Upper lobe of left lung (tissue), 4 donors: ENCODE measurements around the gene CD80.

Source experiments
- EP300 ChIP-seq, 4 donors: sonication (generic); formaldehyde crosslinking; IDR thresholded peaks; one replicate each; pipeline ENCODE4 v1.5.1; 2017; ENCODE audit warnings: antibody characterized with exemption in 4 of 4, control low read depth in 2 of 4
- POLR2A ChIP-seq, 4 donors: fragments of 450-650 bp; IDR thresholded peaks; one replicate each; pipeline ENCODE4 v1.5.1; 2016 to 2017; ENCODE audit warnings: antibody characterized with exemption in 4 of 4, mild to moderate bottlenecking in 2 of 4
- TF ChIP-seq, protein P1 (sequence below), 6 experiments: fragments of 450-650 bp in 4 of 6; fragments of 200-600 bp in 2 of 6; sonication (generic) in 2 of 6; IDR thresholded peaks; one replicate each; pipeline ENCODE4 v1.5.1; 2016 to 2019; ENCODE audit warnings: antibody characterized with exemption in 6 of 6

DNA sequence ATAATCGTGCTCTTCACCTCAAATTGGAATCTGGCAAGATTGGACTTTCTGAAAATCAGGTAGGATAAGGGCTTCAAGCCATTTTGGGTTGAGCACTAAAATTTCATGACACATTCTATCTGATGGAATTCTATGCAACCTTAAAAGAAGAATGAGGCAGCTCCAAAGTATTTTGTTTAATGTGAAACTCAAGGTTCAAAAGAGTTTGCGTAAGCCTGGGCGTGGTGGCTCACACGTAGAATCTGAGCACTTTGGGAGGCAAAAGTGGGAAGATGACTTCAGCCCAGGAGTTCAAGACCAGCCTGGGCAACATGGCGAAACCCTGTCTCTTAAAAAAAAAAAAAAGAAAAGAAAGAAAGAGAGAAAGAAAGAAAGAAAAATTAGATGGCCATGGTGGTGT is 34.7 kb upstream of the CD80 start:
- TF ChIP-seq POLR2A (IDR thresholded peaks at IDR 0.05): no peak
- TF ChIP-seq, protein P1, sequence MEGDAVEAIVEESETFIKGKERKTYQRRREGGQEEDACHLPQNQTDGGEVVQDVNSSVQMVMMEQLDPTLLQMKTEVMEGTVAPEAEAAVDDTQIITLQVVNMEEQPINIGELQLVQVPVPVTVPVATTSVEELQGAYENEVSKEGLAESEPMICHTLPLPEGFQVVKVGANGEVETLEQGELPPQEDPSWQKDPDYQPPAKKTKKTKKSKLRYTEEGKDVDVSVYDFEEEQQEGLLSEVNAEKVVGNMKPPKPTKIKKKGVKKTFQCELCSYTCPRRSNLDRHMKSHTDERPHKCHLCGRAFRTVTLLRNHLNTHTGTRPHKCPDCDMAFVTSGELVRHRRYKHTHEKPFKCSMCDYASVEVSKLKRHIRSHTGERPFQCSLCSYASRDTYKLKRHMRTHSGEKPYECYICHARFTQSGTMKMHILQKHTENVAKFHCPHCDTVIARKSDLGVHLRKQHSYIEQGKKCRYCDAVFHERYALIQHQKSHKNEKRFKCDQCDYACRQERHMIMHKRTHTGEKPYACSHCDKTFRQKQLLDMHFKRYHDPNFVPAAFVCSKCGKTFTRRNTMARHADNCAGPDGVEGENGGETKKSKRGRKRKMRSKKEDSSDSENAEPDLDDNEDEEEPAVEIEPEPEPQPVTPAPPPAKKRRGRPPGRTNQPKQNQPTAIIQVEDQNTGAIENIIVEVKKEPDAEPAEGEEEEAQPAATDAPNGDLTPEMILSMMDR (IDR thresholded peaks at IDR 0.05): no peak
- no peak for TF ChIP-seq EP300 (IDR thresholded peaks at IDR 0.05)
